Left lobe of liver (tissue), 2 donors: ENCODE data around the gene ATP6V0E1. TPM values are rescaled to one million over a fixed set of nuclear protein-coding genes. Genes with fewer than 3 reads are reported as not detected.

Experiments used
- ATAC-seq: fragments of 200-7000 bp; cut with Tn5 transposase; one replicate; pipeline ENCODE4 v1.9.1; 2020; ENCODE audit warnings: mild to moderate bottlenecking, moderate library complexity
- DNase-seq: peaks from one replicate; pipeline ENCODE4 v3.0.0-alpha.2; 2020; ENCODE audit warnings: low spot score
- total RNA-seq: library from RNA; stranded (reverse); gene quantifications from one replicate; pipeline ENCODE4 v1.2.1, GENCODE V29; 2021
- donor health status: DM: no; HTN: no; CAD: no; lungs with moderate emphysema.
- donor health status: DM: no; HTN: yes; CAD: no.

Gene ATP6V0E1
- total RNA-seq: 110 TPM

DNA sequence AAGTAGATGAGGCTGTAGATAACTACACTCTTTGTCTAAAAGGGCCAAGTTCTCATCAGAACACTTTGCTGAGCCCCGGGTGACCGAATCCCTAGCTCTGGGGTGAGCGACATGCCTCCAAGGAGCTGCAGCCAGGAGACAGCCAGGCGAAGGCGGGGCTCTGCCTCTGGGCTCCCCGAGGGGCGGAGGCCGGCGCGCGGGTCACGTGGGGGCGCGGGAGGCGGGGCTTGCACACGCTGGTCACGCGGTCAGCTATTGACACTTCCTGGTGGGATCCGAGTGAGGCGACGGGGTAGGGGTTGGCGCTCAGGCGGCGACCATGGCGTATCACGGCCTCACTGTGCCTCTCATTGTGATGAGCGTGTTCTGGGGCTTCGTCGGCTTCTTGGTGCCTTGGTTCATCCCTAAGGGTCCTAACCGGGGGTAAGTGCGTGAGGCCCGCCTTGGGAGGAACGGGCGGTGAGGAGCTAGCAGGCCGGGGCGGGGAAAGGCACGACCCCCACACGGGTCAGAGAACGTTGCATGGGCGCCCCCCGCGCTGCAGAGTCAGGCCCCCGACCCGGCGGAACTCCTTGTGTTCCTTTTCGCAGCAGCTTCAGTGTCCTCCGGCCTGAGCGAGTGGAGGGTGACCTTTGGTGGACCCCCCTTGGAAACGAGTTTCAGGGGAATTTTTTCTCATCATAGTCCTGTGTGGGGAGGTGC lies at the start of gene ATP6V0E1:
Gene ATP6V0E1 (plus strand): TSS at position 230 of the 702 bp plus-strand sequence. CDS start 90 bp downstream, at position 320.
- DNase-seq (peak; percentile 97), ATAC-seq (peak; percentile 98)

DNA sequence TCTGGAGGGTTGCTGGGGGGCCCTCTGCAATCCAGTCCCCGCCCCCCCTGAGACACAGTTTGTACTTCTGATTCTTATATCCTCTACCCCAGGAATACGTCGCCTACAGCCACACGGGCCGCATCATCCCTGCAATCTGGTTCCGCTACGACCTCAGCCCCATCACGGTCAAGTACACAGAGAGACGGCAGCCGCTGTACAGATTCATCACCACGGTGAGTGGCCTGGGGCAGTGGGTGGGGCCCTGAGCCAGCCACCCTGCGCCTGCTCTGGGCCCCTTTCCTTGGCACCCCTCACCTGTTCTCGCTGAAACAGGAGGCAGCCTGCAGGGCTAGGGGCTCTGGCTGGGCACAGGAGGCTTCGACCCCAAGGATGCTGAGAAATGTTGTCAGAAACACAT lies 48.5 kb upstream of the ATP6V0E1 start:
- ATAC-seq (no peak), DNase-seq (no peak)

DNA sequence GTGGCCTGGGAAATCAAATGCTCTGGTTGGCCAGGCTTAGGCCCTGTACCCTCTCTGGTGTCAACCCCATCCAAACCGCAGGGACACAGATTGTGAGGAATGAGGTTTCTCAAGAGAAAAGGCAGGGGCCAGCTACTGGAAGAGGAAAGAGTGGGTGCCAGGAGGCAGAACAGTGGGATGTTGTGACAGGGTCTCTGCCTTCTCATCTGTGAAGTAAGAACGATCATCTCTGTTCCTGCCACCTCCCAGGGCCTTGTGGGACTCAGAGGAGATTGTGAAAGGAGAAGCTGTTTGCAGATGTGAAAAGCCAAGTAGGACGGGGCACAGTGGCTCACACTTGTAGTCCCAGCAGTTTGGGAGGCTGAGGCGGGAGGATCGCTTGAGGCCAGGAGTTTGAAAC lies 47.2 kb upstream of the ATP6V0E1 start:
- no peak for DNase-seq
- no peak for ATAC-seq

DNA sequence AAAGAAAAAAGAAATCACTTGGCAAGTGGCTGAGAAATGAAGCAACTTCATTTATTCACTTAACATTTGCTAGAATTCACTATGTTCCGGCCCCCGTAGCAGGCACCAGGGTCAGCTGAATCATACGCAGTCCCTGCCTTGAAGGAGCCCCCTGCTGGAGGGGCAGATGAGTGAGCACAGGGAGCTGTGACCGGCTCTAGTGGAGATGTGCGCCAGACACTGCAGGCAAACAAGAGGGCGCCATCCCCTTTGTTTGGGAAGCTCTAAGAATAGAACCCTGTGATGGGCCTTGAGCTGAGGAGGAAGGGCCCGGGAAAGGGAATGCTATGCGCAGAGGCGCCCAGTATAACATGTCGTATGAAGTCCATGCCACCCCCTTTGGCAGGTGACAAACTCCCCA lies 44.5 kb upstream of the ATP6V0E1 start:
- ATAC-seq: peak; percentile 53
- DNase-seq: no peak

DNA sequence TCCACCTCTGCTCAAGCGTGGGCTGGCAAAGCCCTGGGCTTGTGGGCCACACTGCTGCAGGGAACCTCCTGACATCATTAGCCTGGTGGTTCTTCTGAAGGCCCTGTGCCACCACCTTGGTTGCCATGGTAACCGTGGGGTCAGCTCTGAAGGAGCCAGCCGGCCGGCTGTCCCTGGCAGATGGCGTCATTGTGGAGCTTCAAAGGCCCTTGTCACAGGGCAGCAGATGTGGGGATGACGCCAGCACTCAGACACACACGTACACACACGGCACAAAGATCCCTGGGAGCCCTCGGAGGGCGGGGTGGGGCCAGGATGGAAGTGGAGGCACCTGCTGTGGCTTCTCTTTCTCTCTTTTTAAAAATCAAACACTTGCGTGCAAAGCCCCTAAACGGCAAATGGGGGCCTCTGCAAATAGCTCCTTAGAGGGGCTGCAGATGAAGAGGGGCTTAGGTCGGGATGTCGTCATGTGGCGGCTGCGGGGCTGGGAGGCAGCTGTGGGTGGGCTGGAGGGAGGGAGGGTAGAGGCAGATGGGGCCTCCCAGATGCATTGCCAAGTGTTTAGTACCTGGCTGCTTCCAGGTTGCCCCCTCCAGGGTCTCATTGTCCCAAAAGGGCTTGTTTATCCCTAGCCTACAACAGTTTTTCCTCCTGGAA lies 43.8 kb upstream of the ATP6V0E1 start:
- DNase-seq (no peak), ATAC-seq (no peak)

DNA sequence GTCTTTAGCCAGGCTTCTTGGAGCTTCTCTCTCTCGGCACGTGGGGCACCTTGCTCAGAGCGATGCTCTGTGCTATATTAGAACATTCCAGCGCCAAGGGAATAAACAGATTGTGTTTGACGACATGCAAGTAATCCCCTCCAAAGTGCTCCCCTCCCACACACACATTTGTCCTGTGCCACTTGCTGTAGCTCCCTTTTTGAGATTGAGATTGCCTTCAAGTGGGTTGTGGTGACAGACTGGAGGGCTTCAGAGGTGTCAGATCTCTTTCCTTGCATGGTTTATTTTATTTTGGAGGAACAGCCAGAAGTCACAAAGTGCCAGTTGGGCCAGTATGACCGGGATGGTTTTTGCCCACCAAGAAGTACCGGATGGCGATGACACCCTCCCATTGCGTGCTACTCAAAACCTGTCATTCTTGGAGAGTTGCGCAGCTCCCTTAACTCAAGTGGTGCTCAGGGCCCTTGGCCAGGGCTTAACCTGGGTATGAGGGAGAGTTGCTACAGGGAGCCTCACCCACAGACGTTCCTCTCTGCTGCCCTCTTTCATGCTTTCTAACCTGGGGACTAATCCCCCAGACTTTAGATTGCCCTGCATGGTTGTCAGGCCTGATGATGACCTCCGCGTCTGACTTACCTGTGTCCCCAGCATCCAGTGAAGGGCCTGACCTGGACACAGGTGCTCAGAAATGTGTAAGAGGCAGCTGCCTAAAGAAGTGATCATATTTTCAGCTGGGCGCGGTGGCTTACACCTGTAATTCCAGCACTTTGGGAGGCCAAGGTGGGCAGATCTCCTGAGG lies 43.1 kb upstream of the ATP6V0E1 start:
- ATAC-seq: no peak
- DNase-seq: no peak

DNA sequence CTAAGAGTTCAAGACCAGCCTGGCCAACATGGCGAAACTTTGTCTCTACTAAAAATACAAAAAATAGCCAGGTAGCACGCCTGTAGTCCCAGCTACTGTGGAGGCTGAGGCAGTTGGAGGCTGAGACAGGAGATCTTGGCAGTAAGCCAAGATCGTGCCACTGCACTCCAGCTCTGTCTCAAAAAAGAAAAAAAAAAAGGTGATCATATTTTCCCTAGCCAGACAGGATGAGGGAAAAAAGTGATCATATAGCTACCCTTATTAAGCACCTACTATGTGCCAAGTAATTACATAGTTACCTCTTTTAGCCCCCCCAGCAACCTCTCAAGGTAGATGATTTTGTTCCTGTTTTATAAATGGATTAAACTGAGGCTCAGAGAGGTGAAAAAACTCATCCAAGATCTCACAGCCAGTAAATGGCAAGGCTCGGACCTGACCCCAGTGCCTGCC lies 42.5 kb upstream of the ATP6V0E1 start:
- ATAC-seq: no peak
- no peak for DNase-seq

DNA sequence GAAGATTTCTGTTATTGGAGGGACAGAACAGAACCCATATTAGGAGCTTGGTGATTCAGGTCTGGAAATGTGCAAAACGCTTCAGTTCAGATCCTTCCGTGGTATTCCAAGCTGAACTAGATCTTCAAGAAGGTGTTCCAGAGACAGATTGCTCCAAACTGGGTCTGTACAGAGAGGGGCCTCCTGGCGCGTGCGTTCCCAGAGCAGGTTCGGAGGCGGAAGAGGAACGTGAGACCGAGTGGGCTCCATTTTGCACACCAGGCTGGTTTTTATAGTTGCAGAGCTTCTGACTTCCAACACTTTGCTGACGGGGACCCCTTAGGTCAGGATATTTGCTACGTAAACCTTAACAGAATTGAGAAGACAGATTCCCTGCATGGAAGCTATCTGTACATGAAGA lies 41.0 kb upstream of the ATP6V0E1 start:
- DNase-seq: no peak
- no peak for ATAC-seq

DNA sequence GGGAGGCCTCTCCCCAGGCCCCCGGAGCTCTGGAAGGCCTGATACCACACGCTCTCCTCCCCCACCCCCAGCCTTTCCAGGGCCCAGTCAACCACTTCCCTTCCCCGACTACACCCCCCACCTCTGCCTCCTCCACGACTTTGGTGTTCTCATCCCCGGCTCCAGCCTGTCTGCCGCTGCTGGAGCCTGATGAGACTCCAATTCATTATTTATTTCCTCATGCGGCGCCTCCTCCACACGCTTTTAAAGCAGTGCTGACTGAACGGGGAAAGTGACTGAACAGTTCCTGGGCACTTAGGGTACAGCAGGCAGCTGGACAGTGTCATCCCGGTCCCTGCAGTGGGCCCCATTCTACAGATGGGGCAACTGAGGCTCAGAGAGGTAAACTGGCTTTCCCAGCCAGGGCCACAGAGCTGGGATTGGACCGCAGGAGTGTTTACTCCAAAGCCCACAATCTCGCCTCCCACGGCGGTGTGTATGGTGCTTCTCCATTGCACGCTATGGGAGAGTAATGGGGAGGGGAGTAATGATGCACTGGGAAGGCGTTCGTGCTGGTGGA lies 40.2 kb upstream of the ATP6V0E1 start:
- ATAC-seq (peak; percentile 55), DNase-seq (no peak)

DNA sequence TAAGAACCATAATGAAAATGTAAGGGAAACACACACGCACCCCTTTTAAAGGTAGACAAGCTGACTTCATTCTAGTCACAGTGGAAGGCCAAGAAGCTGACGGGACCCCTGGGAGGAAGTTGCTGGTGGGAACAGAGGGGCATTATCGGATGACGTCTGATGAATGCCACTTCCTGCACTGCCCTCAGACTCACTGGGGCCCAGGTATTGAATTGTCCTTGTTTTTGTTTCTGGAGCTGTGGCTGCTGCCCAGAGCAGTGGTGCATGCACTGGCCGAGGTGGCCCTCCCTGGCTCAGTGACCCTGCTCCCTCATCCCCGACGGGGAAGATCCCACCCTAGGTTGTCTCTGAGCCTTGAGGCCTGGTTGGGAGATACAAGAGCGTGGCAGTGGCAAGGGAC lies 39.7 kb upstream of the ATP6V0E1 start:
- ATAC-seq: no peak

DNA sequence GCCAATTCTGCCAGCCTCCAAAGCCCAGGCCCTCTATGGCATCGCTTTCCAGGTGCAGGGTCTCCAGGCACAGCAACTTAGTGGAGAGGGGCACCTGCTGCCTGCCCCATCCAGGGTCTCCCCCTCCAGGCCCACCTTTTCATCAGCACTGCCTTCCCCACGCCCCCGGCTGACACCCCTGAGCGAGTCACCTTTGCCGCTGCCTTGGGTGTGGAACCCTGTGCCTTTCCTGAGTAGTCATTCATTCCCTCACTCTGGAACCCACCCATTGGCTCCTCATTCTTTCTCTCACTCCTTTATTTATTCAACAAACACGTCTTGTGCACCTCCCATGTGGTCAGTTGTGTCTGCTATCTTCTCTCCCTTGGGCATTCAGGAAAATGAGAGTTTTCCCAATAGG lies 38.8 kb upstream of the ATP6V0E1 start:
- DNase-seq: no peak
- ATAC-seq: no peak

More for the DNA sequence above, 39.7 kb upstream of the ATP6V0E1 start:
- no peak for DNase-seq

DNA sequence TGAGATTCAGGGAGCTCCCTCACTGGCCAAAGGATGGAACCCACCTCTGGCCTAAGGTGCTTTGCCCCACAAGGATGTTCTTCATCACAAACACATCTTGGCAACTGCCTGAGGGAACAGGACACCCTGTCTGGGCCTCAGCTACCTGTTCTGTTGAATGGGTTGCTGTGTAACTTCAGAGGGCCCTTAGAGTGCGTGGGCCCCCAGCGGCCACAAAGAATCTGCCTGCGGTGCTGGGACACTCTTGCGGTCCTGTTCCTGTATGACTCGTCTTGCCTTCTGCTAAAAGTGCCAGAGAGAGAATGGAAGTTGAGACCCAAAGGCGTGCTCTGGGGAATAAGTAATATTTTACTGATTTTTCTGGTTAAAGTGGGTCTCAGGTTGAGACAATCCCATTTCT lies 38.4 kb upstream of the ATP6V0E1 start:
- no peak for DNase-seq
- no peak for ATAC-seq

DNA sequence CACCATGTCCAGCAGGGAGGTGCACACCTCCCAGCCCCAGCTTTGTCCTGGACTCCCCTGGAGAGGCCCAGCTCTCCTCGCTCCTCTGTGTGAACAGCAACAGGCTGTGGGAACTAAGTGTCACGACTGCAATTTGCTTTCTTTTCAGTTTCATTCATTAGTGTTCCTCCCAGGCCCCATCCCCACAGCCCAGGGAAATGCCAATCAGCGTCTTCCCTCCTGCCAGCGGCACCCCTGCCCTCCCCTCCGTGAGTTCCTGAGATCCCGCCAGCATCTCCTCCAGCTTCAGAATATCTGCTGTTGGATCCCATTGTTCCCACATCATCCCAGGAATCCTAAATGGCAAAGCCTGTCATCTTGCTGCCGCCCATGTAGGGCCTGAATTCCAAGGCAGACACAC lies 37.4 kb upstream of the ATP6V0E1 start:
- no peak for ATAC-seq
- DNase-seq: no peak

DNA sequence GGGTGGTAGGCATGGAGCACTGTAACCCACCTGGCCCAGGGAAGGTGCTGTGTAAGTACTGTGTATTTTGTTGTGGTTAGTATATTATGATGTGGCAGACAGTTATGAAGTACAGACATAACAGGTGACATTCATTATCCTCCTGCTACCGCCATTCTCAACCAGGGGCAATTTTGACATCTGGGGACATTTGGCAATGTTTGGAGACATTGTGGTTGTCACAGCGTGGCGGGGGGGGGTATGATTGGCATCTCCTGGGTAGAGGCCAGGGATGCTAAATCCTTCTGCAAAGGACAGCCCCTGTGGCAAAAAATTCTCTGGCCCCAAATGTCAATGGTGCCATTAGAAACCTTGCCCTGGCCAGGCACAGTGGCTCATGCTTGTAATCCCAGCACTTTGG lies 34.1 kb upstream of the ATP6V0E1 start:
- ATAC-seq (no peak), DNase-seq (no peak)

DNA sequence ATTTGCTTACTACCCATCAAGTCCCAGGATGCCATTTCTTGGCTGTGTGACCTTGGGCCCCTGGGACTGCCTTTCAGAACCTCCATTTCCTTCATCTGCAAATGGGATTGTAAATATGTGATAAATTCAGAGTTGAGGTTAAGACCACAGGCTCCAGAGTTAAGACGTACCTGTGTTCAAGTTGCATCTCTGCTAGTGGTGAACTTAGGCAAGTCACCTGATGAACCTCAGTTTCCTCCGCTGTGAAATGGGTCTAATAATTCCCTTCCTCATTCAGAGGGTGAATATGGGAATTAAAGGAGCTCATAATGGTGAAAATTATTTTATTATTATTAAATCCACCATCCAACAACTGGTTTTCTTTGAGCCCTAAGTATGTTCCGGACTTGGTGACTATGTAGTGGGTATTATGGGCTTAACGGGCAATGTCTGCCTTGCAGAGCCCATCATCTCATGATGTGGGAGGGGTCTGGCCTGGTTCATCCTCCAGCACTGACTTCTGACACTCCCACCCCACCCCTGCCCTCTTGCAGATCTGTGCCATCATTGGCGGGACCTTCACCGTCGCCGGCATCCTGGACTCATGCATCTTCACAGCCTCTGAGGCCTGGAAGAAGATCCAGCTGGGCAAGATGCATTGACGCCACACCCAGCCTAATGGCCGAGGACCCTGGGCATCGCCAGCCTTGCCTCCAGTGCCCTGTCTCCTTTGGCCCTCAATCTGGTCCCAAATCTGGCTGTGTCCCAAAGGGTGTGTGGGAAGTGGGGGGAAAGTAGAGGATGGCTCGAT lies 33.2 kb upstream of the ATP6V0E1 start:
- ATAC-seq (no peak), DNase-seq (no peak)

DNA sequence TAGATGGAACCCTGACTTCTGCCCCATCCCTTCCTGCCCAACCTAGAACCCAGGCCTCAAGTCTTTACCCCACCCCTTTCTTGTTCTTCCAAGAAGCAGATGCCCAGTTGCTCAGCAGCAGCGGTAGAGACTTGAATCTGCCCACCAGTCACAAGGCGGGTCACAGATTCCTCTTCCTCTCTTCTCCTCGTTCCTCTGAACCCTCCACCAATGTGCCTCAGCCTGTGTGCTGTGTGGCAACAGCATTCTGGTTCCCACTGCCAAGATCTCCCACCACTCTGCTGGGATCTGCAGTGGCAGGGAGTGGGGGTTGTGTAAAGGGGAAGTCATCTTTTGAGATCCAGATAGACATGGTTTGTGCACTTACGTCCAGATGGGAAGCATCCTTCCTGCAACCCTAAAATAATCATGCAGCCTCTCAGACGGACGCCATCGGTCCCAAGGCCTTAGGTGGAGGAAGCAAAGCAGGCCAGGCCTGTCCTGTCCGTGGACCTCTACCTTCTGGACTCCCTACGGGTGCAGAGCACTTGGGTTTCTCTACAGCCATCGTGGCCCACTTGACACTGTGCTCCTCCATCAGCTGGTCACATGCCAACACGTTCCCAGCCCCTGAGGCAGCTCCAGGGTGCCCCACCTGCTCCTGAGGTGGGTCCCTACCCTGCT lies 32.1 kb upstream of the ATP6V0E1 start:
- ATAC-seq (peak; percentile 11), DNase-seq (no peak)

DNA sequence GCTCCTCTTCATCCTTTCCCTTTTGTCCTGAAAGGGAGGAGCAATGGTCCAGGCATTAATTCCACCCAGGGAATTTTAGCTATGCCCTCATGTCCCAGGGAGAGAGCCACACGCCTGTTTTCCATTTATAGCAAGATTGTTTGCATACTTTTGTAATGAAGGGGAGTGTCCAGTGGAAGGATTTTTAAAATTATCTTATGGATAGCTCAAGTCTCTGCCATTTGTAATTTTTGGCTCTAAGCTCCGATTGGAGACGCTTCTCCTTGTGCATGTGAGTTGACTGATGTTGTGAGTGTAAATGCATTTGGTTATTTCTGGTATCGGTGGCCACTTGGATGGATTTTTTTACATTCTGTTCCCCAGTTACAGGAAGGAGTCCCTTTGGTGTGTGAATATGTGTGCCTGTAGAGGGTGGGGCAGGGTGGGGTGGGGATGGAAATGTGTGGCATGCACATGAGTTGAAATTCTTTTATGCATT lies 31.5 kb upstream of the ATP6V0E1 start:
- ATAC-seq (no peak), DNase-seq (no peak)

DNA sequence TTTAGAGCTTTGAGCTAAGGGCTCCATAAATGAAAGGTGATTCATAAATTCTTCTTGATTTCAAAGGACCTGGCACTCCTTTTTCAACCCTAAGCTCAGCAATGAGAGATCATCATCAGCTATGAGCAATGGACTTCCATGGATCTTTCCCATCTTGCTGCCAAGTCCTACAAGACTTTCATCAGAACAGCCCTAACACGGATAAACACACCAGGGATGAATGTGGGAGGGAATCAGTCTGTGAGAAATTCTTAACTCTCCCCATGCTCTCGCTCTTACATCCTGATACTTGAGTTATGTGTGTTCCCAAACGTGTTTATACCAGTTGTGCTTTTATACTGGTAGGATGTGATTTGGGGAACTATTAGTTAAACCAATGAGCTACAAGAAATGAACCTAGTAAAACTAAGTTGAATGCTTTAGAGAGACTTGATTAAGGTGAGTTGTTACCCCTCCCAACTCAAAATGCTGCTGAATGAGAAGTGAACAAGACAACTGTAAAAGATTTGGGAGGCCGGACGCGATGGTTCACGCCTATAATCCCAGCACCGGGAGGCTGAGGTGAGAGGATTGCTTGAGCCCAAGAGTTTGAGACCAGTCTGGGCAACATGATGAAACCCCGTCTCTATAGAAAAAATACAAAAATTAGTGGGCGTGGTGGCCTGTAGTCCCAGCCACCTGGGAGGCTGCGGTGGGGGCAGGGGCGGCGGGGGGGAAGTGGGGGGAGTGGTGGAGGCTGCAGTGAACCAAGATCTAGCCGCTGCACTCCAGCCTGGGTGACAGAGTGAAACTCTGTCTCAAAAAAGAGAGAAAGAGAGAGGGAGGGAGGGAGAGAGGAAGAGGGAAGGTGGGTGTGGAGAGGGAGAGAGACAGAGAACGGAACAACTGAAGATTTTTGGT lies 29.5 kb upstream of the ATP6V0E1 start:
- no peak for DNase-seq
- ATAC-seq: no peak

DNA sequence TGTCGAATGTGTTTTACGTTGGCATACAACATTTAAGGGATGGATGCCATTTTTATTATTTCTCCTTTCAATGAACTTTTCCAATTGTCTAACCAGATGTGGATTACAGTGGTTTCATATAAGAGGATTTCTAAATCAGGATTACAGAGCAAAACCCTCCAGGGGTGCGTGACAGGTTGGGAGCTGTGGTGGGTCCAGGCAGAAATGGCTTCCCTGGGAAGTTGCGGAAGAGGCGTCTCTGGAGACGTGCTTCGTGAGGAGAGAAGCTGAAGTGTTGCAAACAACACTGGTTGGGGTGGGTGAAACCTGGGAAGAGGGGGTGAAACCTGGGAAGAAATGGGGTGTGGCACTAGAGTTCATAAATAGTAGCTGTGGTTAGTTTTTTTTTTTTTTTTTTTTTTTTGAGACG lies 28.8 kb upstream of the ATP6V0E1 start:
- ATAC-seq (no peak), DNase-seq (no peak)
